GM18517 (cell line): Measurements from ENCODE around the gene A3GALT2.
"Not testable (repeated sequence)": the region's sequence is repeated elsewhere in the genome, so short reads cannot be mapped to it uniquely, and the experiment has no call there.

Source experiments
- ATAC-seq: cut with Tn5 transposase; IDR thresholded peaks from one replicate; pipeline ENCODE4 v1.9.1; 2021; ENCODE audit warnings: mild to moderate bottlenecking, moderate library complexity; ENCODE audit not compliant: unreplicated experiment

Gene A3GALT2

DNA sequence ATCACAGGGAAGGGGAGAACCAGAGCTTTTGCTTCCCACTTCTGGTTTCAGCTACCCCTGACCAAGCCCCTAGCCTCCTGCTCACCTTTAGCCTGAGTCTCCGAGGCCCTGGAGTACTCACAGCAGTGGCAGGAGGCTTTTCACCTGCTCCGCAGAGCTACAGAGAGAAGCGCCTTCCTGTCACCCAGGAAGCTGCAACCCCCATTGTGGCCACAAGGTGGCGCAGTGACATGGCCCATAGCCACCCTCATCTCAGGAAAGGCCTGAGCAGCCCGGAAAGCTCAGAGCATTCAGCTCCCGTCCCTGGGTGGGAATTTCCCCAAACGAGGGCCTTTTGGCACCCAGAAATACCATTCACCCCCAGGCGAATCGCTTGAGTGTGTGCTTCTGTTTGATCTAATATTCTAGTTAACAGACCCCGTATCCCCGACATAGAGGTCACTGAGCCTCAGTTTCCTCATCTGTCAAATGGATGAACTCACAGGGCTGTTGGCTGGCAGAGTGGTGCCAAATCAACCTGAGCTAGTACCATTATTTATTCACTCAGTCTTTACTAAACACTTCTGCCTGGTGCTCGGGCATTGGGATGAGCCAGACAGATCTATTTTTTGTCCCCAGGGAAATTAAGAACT lies 25.3 kb downstream of the A3GALT2 start:
- ATAC-seq, result no peak

DNA sequence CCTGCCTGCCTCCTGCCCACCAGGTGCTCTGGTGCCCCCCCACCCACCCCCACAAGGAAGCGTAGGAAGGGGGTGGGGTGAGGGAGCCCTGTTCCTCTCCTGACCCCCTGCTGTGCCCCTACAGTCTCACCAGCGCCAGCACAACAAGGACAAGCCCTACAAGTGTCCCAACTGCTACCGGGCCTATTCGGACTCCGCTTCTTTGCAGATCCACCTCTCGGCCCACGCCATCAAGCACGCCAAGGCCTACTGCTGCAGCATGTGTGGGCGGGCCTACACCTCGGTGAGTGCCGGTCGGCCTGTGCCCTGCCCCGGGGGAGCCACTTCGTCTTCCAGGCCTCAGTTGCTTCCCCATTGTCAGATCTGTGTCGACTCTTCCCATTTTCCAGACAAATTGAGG lies 25.9 kb downstream of the A3GALT2 start:
- ATAC-seq, result no peak

DNA sequence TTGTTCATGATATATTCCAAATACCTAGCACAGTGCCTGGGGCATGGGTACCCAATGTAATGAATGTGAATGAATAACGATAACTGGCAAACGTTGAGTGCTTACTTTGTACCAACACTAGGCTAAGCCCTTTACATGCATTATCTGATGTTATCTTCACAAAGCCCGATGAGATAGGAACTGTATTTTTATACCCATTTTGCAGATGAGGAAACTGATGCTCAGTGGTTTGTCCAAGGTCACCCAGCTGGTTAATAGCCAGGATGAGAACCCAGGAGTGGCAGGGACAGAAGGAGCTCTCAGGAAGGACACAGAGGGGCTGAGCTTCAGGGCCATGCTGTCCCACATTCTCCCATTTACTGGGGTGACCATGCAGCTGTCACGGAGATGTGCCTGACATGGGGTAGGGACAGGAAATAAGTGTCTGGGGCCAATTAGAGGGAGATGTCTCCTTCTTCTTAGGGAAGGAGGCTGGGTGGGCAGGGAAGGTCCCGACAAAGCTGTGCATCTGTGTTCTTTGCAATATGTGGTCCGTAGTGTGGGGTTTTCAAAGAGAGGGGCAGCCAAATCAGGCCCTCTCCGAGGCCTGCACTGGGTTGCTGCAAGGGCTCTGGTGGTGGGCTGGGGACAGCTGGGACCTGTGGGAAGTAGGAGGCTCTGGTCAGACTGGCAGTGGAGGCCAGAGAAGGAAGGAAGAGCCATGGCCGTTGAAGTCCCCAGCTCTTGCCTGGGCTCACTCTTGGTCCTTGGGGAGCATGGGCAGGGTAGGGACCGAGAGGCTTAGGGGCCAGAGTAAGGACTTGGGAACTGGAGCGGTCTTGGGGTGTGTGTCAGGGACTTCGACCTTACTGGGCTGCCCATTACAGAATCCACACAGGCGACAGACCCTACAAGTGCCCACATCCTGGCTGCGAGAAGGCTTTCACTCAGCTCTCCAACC lies 26.6 kb downstream of the A3GALT2 start:
- no peak for ATAC-seq

DNA sequence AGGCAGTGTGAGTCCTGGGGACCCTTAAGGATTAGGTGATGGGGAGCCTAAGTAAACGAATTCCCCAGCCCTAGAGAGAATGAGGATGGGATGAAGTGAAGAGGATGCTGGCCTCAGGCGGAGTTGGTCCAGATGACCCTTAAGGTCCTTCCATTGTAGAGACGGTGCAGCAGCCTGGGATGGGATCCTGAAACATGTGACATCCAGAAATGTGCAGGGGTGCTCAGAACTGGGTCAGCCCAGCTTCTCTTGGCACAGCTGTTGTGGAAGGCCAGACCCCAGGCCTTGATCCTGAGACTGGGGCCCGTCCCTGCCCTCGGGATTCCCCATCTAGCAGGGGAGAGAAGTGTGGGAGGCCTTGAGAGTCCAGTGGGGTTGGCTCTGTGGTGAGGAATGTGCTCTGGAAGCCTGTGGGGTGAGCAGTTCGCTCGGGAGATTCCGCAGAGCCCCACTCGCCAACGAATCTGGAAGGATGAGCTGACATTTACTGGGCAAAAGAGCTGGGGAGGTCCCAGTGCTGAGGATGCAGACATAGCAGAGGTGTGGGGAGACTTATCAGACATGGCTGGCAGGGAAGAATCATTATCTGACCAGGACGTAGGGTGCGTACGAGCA lies 28.1 kb downstream of the A3GALT2 start:
- ATAC-seq, result no peak

DNA sequence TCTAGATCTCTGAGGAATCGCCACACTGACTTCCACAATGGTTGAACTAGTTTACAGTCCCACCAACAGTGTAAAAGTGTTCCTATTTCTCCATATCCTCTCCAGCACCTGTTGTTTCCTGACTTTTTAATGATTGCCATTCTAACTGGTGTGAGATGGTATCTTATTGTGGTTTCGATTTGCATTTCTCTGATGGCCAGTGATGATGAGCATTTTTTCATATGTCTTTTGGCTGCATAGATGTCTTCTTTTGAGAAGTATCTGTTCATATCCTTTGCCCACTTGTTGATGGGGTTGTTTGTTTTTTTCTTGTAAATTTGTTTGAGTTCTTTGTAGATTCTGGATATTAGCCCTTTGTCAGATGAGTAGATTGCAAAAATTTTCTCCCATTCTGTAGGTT lies 30.3 kb downstream of the A3GALT2 start:
- not testable (repeated sequence) for ATAC-seq

DNA sequence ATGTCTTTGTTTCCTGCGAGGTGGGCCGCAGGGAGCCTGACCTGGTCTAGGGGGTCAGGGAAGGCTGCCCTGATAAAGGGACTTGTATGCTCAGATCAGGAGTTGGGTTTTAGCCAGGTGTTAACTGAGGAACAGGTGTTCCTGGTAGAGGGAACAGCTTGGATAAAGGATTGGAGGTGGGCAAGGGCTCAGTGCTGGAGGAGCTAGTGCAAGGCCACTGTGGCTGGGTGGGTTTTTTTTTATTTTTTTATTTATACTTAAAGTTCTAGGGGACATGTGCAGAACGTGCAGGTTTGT lies 31.1 kb downstream of the A3GALT2 start:
- no peak for ATAC-seq

DNA sequence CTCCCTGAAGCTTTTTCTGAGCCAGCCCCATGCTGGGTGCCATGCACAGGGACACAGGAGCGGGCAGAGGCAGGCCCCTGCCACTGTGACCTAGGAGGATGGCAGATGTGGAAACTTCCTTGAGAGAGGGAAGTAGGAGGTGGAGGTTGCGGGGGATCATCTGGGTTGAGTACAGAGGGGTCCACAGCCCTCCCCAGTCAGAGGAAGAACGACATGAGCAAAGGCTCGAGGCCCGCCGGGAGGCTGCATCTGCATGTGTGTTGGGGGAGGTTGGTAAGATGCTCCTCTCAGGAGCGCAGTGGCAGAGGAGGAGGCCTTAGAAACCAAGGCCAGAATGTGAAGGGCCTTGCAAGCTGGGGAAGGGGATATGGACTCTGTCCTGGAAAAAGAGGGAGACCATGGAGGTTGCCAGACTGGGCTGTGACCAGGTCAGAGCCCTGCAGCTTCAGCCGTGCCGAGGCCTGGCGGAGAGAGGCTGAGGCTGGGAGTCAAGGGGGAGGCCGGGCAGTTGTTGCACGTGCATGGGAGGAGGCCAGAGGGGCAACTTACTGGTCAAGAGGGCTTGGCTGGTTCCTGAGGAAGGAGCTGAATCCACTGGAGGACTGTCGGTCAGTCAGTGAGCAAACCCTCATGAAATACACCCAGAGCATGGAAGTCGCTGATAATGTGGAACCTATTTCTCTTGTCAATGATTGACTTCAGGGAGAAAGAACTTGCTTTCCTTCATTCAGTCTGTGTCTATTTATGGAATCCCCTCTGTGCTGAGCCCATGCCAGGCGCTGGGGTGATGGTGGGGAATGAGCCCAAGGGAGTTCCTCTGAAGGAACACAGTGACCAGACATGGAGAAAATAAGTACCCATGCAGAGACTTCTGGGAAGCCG lies 31.7 kb downstream of the A3GALT2 start:
- no peak for ATAC-seq

DNA sequence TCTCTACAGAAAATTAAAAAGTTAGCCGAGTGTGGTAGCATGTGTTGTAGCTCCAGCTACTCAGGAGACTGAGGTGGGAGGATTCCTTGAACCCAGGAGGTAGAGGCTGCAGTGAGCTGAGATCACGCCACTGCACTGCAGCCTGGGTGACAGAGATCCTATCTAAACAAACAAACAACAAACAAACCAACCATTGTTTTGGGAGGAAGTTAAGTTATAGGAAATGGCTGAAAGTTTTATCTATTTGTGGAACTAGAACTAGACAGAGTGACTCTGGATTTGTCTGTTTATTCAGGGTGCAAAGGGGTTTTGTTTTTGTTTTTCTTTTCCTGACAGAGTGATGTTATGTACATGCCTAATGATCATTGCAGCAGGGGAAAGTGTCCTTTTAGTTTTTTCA lies 33.6 kb downstream of the A3GALT2 start:
- ATAC-seq, result no peak

DNA sequence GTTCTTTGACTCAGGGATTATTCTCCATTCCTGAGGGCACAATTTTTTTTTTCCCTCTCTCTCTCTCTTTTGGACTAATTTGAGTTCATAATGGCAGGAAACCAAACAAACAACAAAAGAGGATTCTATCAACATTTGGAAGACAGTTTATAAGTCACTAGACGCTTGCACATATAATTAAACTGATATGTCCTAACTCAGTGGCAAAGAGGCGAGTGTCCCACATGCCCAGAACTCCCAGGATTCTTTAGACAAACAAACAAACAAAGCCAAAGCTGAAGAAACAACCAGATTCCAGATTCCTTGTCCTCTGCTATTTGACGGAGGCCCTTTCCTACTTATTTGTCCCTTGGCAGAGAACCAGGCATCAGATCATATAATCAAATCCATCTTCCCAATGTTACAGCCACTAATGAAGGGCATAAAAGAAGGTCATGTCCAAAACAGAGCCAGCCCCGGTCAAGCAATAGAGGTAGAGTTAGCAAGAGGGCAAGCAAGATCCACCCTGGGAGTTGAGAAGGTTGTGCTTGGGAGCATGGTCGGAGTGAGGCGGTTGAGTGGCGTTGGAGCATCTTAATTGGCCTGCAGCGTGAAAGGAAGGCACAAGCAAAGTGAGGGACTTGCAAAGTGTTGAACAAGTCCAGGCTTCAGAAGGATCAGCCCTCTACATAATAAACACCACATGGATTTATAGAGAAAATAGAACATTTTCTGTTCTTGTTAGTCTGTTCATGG lies 34.3 kb downstream of the A3GALT2 start:
- ATAC-seq, result no peak

DNA sequence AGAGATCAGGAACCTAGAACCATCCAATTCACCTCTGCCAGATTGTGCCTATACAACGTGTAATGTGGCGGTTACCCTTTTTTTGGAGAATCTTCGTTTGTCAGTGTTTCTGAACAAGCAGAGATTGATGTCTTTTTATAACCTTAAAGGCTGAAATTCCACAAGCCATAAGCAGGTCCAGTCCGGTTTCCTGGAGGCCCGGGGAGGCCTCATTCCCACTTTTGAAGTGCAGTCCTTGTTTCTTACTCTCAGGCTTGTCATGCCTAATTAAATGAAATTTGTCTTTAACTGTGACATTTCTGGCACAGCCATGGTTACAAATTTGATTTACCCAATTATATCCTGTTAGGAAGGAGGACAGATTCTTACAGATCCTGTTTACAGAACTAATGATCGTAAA lies 36.8 kb downstream of the A3GALT2 start:
- no peak for ATAC-seq

DNA sequence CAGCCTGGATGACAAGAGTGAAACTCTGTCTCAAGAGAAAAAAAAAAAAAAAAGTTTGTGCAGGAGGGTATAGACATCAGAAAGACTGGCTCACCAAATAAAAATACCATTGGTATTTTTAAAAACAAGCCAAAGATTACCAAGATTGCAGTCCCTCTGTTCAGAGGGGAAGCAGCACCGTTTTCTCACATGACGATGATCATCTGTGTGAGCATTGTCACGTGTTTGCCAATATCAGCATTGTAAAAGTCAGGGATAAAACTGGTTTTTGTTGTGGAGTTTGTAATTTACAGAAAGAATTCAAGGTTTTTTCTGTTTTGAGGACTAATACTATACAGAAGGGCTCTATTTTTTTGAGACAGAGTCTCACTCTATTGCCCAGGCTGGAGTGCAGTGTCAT lies 38.1 kb downstream of the A3GALT2 start:
- no peak for ATAC-seq

DNA sequence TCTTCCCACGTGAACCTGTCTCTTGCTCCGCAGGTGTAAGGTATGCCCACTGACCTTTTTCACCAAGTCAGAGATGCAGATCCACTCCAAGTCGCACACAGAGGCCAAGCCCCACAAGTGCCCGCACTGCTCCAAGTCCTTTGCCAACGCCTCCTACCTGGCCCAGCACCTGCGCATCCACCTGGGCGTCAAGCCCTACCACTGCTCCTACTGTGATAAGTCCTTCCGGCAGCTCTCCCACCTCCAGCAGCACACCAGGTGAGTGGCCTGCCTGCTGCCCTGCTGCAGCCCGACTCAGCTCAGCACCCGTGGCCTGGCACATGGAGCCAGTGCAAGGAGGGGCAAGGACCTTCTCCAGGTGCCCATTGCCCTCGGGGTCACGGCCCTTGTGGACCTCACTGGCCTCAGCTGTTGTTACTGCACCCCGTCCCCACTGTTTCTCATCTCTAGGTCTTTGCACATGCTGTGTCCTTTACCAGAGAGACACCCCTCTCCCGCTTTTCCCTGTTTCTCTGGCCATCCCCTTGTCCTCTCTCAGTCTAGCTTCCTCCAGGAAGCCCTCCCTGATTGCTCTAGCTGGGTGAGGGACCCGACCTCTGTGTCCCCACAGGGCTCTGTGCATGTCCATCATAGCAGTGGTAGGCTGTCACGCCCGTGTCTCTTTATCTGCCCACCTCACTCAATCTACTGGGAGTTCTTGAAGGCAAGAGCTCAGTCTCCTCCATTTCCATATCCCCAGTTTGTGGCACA lies 39.2 kb downstream of the A3GALT2 start:
- no peak for ATAC-seq

DNA sequence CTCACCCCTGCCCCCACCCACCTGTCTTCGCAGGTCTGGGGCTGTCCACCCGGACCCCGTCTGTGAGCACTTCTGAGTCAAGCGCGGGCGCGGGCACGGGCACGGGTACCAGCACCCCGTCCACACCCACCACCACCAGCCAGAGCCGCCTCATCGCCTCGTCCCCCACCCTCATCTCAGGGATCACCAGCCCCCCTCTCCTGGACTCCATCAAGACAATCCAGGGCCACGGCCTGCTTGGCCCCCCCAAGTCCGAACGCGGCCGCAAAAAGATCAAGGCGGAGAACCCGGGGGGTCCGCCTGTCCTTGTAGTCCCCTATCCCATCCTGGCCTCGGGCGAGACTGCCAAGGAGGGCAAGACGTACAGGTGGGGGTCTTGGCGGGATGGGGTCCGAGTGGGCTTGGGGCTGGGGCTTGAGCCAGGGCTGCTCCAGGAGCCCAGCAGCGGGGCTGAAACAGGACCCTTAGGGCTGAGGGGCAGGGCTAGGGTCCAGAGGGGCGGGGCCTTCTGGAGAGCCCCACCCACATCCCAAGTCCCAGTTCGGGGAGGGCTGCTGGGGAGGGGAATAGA lies 40.7 kb downstream of the A3GALT2 start:
- ATAC-seq, result no peak

DNA sequence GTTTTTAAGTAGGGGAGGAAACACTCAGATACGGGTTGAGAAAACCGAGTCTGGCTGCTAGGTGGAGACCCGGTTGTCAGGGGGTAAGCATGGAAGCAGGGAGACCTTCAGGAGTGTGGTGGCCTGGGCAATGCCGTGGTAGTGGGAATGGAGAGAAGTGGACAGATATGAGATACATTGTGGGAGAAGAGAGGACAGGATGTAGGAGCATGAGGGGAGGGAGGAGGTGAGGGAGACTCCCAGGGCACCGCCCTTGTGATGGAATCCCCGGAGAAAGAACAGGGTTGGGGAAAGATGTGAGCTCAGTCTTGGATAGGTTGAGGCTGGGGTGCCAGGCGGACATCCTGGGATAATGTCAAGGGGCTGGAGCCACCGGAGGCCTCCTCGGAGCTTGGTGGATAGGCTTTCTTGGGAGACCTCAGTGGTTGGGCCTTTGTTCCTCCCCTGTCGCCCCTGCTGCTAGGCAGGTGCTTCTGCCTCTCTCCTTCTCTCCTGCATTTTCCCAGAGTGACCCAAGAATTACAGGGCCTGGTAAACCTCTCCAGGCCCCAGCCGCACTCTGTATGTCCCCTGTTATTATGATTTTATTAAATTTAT lies 43.3 kb downstream of the A3GALT2 start:
- no peak for ATAC-seq

DNA sequence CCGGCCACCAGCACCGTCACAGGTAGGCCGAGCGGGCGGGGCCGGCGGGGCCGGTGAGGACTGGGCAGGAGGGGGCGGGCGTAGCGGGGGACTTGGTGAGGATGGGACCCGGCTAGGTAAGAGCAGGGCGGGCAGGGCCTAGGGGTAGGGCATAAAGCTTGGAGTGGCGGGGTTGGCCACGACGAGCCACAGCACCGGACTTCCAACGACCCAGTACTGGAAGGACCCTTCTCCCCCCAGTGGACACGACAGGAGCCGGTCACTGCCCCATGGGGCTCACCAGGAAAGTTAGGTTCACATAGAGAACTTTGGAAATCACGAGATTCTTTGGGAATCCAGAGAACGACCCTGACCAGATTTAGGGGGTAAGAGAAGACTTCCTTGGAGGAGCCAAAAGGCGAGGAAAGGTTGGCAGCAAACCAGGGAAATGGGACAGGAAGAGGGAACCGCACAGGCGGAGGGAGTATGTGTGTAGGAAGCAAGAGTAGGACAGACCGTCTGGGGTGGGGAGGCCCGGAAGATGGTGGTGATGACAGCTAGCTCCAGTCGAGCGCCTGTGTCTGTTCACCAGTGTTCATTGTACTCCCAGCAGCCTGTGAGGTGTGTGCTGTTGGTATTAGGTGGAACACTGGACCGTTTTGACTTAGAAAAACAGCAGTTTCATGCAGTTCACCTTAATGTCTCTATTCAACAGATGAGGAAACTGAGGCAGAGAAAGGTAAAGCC lies 44.2 kb downstream of the A3GALT2 start:
- no peak for ATAC-seq

DNA sequence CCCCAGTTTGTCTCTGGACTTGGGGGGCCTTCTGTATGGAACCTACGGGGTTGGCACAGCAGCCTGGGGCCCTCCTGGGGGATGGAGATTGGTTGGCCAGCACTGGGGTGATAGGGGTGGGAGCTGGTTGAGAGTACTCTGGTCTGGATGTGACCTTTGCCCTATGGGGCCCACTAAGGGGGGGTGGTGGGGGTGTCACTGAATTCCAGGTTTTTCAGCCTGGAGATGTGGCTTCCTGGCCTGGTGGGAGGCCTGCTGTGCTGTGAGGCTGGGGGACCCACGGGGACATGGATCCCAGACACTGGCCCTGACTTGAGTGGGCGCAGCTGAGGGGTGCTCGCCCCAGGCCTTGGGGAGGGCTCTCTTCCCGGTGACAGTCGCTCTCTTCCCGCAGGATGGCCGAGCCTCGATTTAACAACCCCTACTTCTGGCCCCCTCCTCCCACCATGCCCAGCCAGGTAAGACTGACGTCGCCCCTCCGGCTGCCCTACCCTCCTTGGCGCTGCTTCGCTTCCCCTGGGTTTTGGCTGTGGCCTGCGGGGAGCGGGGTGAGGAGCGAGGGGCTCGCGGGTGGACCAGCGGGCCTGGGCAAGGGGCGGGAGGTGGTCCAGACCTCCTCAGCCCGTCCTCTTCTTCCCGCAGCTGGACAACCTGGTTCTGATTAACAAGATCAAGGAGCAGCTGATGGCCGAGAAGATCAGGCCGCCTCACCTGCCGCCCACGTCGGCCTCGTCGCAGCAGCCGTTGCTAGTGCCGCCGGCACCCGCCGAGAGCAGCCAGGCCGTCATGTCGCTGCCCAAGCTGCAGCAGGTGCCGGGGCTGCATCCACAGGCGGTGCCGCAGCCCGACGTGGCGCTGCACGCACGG lies 45.0 kb downstream of the A3GALT2 start:
- no peak for ATAC-seq

DNA sequence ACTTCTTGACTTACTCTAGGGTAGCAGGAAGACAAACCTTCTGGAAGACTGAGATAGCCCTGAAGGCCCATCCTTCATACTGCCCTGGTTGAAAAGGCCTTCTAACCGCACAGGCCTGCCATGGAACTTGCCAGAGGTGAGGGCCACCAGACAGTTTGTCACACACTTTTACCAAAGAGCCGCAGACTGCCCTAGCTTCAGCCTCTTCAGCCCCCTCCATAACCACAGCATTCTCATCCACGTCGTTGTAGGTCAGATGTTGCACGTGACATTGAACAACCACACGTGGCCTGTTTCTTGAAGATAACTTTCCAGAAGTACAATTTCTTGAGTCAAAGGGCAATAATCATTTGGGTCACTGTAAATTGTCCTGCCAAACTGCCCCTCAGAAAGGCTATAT lies 45.7 kb downstream of the A3GALT2 start:
- no peak for ATAC-seq
